HG03571 (cell line): Measurements from ENCODE around the gene SCNM1.

Experiments
- ATAC-seq: cut with Tn5 transposase; IDR thresholded peaks from one replicate; pipeline ENCODE4 v1.9.1; 2021; ENCODE audit not compliant: unreplicated experiment

The SCNM1 gene, protein sequence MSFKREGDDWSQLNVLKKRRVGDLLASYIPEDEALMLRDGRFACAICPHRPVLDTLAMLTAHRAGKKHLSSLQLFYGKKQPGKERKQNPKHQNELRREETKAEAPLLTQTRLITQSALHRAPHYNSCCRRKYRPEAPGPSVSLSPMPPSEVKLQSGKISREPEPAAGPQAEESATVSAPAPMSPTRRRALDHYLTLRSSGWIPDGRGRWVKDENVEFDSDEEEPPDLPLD

GRCh38 chr1:151165738-151166504 is at the start of gene SCNM1, which contains the start of gene LYSMD1:
Gene SCNM1 (plus strand): TSS chr1:151166144. CDS start chr1:151166153, 9 bp downstream.
Gene LYSMD1 (minus strand): TSS chr1:151165902. CDS start chr1:151165258, 644 bp downstream.
- peak; percentile 86 for ATAC-seq

DNA sequence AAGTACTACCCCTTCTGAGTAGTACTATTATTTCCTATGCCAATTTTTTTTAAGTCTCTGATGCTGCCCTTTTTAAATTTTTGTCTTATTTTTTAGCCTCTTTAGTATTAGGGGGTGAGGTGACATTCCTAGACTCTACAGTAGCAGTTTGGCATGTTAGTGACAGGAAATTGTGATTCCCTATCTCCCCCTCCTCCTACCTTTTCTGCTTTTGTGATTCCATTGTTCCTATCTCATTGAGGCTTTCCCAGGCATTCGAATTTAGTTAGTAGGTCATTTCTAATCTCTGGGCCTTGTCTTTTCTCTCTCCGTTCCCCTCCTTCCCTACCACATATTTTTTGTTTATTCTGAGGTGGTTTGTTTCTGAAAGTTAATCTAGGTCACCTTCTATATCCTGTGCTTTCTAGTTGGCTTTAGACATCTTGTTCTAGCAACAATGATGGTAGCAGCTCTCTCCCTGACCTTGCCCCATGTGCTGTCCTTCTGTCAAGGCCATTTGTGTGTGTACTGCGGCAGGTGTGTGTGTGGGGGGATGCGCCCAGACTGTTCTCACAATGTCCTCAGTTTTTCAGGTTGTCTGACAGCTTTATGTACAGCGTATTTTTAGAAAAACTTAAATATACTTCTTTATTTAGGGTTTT is 41.1 kb upstream of the SCNM1 start:
- no peak for ATAC-seq

- ATAC-seq: no peak
Measured at GRCh38 chr1:151128800-151129199, 37.1 kb upstream of the SCNM1 start.

GRCh38 chr1:151130987-151131586 is 34.9 kb upstream of the SCNM1 start:
- ATAC-seq: no peak

GRCh38 chr1:151131701-151132334 is 34.1 kb upstream of the SCNM1 start:
- ATAC-seq: no peak

- no peak for ATAC-seq
Measured at GRCh38 chr1:151132335-151133017, 33.5 kb upstream of the SCNM1 start.

DNA sequence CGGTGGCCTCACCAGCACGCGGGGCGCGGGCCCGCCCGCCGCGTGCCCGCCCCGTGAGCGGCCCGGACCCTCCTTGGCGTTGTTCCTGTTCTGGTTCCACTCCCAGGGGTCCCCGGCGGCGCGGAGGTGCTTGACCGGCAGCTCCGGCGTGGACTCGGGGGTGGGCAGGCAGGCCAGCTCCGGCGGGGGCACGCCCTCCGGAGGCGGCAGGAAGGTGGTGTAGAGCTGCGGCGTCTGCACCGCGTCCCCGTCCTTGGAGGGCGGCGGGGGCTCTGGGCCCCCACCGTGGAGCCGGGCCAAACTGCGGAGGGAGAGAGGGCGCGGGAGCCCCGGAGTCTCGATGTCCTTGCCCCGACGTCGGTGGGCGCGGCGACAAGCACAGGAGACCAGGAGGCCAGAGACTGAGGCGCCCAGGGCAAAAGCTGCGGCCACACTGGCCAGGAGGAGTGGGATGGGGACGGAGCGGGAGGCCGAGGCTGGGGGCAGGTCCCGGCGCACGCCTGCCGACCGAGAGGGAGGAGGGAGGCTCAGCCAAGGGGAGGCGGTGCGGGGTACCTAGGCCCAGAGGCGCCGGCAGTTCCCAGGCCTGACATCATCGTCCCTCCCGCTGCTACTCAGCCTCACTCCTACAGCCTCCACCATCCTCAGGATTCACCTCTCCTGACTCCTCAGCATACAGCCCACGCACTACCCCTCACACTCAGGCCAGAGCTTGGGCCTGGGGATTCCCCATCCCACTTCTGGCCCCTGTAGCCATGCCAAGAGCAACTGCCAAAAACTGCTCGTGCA is 32.7 kb upstream of the SCNM1 start:
- ATAC-seq: no peak

DNA sequence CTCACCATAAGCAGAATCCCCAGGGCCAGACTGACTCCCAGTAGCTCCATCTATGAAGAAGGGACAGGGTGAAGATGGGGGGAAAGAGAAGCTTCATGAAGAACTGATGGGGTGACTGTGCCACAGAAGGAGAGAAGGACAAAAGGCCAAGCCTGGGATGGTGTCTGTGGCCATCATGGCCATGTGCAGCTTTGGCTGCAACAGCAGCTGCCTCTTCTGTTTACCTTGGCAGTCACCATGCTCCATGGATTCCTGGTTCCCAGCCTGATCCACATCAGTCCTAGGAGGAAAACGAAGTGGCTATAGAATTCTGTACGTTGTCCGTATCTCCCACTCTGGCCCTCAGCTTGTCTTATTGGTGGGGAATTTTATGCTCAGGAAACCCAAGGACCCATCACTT is 31.5 kb upstream of the SCNM1 start:
- no peak for ATAC-seq

DNA sequence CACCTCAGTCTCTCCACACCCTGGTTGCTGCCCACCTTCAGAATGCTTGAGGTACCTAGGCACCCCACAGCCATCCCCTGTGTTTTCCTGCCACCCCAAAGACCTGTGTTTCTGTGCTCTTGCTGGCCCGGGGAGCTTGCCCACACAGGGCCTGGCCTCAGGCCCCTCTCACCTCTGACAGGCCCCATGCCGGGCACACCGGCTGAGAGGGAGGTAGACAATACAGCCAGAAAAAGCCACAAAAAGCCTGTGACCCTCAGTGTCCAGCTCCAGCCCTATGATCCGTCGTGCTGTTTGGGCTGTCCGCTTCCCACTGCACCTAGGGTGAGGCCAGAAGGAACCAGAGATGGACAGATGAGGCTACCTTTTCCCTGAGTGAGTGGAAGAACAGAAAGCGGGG is 31.0 kb upstream of the SCNM1 start:
- no peak for ATAC-seq

GRCh38 chr1:151135433-151136385 is 30.2 kb upstream of the SCNM1 start:
- no peak for ATAC-seq

- no peak for ATAC-seq
Measured at GRCh38 chr1:151137789-151138188, 28.2 kb upstream of the SCNM1 start.

DNA sequence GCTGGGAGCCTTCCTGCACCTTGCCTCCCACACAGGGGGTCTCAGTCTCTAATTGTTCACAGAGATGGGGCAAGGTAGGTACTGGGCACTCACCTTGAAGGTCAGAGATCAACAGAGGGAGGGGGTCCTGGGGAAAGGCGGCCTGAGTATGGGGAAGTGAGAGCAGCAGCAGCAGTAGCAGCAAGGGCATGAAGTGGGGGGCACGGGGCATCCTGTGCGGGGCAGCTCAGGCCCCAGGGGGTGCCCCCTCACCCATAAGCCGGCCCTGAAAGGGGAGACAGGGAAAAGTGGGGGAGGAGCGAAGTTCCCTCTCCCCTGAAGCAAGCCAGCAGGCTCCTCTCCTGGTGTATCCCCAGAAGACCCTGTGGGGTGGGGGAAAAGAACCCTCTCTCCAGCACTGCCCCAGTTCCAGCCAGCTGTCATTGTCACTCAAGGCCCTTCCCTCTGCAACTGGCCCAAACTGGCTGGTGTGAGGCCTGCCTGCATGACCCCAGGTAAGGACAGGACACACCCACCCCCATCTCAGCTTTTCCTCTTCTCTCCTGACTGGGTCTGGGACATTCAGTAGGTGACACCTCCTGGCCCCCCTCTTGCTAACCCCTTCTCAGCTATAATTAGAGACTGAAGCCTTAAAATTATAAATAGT is 23.4 kb upstream of the SCNM1 start:
- ATAC-seq: no peak

GRCh38 chr1:151143057-151143435 is 22.9 kb upstream of the SCNM1 start:
- no peak for ATAC-seq

DNA sequence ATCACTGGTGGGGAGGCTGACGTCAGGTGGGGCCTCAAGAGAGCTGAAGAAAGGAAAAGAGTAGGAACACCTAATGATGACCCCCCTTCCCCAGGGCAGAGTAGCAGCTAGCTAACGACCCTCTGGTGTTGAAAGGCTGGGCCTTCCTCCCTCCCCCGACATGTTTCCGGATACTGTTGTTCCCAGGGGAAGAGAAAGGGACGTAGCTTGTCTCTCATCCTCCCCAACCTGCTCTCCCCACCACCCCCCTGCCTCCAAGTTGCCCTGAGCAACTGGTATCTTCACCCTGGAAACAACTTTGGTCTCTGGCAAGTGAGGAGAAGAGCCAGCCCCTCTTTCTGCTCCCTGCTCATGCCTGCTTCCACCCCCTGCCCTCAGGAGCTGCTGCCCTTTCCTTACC is 22.0 kb upstream of the SCNM1 start:
- ATAC-seq: no peak

DNA sequence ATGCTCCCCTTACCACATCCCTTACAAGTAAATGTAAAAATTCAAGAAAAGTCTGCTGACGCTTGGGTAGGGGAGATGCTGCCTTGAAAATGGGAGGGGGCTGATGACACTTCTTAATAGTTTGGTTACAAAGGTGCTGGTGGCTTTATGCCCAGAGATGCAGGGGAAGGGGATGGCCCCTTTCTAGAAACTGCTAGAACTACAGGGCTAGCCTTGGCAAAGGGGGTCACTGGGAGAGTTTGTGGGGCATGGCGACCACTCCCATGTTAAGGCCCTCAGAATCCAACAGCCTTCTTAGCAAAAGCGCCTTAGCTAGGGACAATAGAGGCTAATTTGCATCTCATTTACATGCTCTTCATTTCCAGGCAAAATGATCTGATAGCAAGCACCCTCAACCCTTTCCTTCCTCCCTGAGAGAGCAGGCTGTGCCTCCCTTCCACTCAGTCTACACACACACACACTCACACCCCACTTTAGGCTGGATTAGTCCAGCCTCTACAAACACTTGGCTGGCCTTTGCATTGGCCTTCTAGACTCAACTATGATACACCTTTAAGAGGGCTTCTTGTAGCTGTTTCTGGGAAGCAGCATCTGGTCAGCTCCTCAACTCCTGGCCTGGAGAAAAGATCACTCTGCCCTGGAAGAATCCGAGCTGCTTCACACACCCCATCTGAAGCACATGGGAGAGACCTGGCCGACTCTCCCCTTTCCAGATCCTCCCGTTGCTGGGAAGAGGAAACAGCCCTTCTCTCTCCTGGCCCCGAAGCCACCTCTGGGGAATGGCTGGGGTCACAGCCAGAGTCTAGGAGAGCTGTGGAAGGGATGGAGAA is 21.3 kb upstream of the SCNM1 start:
- no peak for ATAC-seq

DNA sequence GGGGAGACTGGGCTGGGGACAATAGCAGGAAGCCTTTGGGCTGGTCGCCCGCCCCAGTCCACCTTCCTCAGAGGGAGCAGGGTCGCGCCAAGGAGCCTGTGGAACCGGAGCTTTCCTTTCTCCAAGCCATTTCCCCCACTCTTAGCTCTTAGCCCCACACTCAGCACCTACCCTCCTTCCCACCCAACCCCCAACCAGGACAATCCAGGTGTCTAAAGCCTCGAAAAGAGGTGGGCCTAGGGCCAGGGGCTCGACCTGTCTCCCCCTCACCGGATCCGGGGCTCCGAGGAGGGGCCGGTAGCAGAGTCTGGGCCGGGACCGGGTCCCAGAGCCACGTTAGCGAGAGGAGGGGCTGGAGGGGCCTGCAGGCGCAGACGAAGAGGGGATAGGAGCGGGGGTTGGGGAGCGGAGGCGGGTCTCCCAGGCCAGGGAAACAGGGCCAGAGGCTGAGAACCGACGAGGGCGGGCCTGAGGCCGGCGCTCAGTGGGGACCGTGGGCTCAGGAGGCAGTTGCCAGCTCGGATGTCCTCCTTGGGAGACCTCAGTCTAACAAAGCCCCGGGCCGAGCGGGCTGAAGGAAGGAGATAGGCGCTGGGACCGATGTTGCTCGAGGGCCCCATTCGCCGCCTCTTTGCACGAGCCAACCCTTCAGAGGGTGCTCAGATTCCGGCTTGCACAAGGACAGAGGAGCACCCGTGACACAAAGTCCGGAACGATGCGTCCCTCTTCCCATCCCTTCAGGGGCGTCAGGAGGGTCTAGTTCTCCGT is 20.5 kb upstream of the SCNM1 start:
- no peak for ATAC-seq

DNA sequence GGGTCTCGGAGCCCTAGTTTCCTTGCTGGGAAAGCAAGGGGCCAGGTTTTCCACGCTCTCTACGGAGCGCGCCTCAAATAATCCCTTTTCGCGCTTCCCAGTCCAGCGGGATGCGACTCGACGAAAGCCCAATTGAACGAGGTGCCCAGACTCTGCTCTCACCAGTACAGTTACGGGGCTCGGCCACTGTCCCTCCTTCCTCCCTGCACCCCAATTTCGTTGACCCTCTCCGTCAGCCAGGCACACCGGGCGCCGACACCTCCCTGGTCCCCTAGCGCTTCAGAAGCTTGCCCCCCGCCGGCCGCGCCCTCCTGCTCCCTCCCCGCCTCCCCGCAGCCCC is 19.9 kb upstream of the SCNM1 start:
- no peak for ATAC-seq
